ENCODE measurements around the gene CFAP65.
A peak's percentile ranks its signal among the peaks of the same experiment; 100 is the strongest.

The CFAP65 gene

DNA sequence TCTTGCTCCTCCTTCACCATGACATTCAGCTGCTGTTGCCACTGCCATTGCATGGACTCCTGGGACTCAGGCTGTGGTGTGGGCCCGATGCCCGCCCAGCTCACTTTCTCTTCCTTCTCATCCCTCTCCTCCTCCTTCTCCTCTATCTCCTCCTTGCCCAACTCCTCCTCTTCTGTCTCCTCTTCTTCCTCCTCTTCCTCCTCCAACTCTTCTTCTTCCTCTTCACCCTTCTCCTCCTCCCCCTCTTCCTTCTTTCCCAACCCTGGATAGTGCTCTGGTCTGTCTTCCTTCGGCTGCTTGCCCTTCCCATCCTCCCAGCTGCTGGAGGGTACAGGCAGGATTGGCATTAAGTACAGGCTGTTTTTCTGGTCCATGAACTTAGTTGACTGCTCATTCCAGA, 37.3 kb downstream of the CFAP65 start:
- DNase-seq, result no peak

DNA sequence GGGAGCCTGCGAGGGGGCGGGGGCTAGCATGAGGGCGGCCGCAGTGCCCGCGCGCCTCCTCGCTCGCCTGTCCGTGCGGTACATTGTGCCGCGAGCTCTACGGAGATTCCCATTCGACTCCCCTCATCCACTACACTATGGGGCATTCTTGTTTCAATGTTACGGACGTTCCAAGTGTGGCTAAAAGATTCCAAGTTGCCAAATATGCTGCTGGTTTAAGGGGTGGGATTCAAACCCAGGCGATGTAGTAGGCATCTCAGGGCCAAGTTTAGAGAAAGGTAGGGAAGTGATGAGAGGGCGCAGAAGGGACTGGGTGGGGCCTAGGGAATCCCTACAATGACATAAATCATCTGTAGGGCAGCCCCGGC, 38.1 kb downstream of the CFAP65 start:
- peak; percentile 26 for DNase-seq

DNA sequence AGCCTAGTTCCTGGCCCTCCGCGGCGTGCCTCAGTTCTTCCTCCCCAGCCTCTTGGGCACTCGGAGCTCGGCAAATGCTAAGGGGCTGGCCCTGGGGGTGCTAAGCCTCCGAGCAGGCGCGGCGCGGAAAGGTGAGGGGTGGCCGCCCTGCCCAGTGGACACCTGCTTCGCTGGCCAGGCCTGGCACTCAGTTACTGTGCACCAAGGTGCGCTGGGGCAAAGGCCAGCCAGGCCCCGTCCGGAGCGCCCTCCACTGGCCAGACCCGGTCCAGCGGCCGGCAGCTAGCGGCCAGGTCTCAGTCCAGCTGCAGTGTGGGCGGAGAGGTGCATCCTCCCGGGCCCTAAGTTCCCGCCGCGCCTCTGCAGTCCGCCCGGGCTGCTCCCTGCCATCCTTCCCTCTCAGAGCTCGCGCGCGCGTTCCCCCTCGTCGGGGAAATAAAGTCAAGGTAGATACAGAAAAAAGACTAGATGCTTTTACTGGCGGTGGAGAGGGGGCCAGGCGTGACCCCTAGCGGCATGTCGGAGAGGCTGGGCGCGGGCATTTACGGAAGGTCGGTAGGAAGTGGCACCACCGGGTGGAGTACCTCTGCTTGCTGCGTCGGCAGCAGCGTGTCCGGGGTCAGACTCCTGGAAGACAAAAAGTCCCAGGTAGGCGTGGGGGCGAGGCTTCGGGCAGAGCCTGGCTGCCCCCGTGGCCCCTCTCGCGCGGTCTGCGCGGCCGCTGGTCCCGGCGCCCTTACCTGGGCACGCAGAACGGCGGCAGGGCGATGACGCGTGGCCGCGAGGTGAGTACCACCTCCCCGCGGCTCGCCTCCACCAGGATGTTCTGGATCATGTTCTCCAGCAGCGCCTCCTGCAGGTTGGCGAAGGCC, 38.7 kb downstream of the CFAP65 start:
- peak; percentile 91 for DNase-seq

DNA sequence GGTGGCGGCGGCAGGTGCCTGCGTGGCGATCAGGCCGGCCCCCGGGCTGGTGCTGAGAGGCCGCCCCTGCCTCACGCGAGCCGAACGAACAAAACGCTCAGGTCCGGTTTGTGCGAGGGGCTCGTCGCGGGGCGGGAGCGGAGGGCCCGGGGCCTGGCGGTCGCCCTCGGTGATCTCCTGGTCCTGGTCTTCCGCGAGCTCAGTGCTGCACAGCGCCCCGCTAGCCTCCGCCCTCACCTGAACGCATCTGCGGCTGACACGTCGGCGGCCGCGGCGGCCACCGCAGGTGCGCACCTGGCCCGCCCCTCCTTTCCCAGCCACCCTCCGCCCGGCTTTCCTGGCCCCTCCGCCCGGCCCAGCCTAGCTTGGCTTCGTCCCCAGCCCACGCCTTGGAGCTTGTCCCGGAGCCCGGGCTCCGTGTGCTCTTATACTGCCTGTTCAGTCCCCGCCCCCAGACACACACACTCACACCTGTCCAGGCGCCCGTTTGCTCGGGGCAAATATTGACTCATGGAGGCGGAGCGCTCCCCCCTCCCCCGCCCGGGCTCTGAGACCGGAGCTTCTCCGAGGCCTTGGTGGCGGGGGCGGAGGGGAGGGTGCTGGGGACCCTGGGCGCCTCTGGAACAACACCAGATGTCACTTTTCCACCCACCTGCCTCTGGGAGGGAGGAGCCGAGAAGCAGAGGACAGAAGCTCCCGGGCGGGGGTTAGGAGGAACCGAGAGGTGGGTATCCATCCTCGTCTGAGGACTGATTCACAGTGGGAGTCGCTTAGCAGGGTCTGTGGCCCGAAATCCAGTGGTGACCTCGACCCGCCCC, 39.5 kb downstream of the CFAP65 start:
- peak; percentile 98 for DNase-seq

DNA sequence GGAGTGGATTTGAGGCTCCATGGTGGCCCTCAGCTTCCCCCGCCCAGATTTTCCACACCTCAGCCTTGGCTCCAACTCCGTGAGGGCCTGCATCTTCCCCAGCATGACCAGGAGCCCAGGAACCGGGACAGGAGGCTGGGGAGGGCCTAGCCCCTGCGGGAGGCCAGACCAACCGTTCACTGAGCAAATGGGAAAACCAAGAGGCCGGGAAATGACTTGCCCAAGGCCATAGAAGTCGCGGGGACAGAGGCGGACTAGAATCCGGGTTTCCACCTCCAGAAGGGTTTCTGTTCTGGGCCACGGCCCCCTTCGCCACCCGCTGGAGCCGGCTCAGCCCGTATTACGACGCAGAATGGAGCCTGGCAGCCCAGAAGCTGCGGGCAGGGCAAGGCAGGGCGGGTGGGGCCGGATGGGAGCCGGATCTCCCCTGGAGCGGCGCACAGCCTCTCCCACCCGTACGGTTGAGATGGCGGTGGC, 40.2 kb downstream of the CFAP65 start:
- DNase-seq, result peak; percentile 67

DNA sequence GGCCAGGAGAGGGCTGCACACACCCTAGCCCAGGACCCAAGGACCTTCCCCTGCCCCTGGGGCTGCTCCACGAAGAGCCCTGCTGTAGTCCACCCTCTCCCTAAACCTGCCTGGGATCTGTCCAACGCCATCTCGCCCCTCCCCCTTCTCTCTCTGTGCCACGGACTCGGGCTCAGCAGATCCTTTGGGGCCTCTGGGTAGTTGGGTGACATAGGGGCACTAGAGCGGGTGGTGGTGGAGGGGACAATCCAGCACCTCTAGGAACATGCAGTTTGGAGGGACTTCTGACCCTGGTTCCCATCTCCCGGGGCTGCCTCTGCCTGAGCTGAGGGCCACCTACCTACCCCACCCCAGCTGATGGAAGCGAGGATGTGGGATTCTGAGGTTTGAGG, 40.8 kb downstream of the CFAP65 start:
- peak; percentile 47 for DNase-seq

DNA sequence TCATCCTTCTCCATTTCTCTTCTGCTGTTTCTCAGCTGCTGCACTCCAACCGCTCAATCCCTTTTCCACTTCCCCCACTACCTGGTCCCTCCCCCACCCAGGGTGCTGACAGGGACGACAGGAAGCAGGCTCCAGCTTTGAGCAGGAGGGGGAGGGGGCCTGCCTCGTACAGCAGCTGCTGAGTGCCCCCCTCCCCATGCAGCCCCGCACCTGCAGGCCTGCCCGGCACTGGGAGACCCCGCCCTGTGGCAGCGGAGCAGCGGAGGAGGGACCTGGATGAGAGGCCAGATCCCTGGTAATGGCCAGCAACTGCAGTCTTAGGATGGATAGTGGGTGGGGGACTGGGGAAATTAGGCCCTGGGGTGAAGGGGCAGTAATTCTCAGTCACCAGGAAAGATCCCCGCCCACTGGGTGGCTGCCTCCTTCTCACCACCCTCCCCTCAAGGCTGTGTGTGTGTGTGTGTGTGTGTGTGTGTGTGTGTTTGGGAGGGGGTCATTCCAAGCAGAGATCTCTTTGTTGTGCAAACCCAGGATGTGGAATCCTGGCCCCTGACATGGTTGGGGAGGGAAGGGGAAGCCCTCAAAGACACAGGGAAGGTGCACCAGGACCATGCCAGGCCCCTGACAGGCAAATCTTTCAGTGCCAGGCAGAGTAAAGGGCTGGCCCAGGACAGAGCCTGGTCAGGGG, 41.3 kb downstream of the CFAP65 start:
- peak; percentile 91 for DNase-seq

DNA sequence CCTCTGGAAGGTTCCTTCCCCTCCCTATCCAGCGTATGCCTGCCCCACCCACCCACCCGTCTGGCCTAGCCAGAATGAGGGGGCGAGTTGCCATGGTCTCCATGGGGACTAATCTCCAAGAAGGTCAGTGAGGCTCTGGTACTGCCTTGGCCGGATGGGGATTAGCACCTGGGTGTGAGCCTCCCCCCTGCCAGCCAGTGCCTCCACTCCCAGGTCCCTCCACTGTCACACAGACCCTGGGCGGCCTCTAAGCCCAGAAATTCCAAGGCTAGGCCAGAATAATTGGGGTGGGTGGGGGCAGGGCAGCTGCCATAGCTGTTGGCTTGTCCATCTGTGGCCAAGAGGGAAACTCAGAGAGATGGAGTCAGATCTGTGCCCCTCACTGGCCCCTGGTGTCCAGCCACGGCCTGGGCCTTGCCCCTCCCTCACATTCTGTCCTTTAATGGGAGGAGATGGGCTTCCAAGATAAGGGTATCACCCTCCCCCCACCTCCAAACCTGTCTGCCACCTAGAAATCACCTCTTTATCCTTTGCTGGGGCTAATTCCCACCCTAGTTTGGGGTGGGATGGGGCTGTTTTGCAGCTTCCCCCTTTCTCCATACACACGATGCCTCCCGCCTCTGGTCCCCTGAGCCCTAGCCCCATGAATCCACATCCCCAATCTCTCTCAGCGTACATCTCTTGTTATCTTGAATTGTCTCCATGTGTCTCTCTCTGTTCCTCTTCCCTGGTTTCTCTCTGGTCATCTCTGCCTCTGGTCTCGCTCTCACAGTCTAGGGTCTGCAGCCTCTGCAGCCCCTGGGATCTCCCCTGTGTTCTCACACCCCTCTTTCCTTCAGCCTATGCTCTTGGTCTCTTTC, 42.1 kb downstream of the CFAP65 start:
- DNase-seq, result peak; percentile 18

DNA sequence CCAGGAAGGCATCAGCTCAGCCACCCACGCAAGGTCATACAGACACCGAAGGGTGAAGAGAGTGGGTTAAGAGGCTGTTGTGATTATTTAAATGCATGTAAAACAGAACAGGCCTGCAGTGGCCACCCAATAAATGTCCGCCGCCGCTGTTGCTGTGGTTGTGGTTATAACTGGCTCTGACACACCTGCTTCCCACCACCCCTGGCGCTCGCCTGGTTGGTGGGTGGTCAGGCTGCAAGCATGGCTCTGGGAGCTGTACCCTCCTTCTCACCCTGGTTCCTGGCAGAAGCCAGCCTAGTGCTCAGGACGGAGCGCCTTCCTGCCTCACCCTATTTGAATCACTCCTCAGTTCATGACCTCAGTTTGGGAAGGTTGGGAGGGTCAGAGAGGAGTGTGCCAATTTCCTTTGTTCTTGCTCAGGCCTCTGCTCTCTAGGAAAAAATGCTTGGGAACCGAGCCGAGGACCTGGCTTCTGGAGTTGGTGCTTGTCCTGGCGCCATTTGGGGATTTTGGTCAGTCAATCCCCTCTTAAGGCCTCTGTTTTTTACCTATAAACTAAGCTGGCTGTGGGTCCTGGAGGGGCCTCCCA, 42.8 kb downstream of the CFAP65 start:
- peak; percentile 5 for DNase-seq

DNA sequence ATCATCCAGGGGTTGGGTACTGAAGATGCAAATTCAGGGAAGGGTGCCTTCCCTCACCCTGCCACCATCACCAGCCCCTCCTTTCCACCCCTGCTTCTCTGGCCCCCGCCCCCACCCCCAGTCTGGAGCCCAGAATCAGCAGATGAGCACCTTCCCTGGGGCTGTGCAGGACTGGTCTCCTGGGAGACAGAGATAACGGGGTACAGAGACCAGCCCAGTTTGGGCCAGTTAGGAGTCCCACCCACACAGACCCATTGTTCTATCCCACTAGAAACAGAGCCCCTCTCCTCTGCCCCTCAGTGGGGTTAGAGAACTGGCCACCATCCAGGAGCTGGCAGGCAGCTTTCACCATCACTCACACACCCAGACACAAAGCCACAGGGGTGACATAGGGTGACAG, 43.6 kb downstream of the CFAP65 start:
- peak; percentile 47 for DNase-seq

DNA sequence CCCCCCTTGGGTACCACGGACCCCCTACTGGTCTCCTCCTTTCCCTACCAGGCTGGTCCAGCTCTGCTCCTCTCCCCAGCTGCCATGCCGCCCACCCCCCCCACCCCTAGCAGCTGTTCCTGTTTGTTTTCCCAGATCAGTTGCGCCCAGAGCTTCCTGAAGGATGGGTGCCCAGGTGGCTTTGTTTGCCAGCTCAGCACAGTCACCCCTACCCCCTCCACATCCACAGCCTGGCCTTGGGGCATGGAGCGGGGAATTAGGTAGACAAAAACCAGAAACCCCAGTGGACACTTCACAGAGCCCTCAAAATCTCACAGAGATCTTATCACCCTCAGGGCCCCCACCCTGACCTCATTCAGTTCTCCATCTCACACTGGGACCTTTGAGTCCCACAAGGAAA, 44.4 kb downstream of the CFAP65 start:
- peak; percentile 92 for DNase-seq

DNA sequence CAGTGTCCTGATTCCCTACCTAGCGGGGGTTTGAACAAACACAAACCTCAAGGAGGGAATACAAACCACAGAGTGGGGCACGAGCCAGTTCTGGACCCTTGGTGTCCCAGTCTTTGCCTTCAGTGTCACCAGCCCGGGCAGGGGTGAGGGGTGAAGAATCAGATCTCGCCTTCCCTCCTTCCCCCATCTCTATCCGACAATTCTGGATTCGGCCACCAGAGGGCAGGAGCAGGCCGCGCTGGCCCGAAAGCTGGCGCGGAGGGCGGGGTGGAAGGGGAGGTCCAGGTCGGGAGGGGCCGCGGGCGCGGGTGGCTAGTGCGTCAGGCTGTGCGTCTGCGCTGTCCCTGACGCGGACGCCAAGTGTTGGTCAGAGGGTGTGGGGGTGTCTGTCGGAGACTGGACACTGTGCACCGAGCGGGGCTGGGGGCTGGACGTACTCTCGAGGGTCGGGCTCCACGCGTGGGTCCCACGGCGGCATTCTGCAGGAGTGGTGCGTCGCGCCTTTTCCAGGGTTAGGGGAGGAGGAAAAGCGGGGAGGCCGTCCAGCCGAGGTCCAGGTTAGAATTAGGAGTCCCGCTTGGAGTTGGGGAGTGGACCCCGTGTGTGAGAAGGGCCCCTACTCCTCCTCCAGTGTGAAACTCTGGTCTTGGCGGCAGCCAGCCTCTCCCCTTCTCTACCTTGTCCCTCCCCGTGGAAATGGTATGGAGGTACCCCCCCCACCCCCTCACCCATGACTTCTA, 45.2 kb downstream of the CFAP65 start:
- DNase-seq, result peak; percentile 88

DNA sequence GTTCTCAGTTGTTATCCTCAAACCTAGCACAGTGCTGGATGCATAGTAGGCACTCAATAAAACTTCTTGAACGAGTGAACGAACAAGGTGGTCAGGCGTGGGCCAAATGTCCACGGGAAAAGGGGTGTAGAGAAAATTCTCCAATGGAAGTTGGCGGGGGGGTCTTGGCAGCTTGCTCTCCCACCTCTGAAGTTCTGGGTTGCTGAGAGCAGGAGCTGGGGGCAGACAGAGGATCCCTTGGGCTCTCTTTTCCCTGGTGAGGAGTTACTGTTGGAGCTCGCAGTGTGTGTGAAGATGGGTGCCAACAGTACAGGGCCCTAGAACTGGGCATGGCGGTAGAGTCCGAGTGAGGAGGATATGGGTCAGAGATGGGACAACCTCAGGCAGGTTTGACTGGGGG, 45.8 kb downstream of the CFAP65 start:
- DNase-seq, result peak; percentile 25

DNA sequence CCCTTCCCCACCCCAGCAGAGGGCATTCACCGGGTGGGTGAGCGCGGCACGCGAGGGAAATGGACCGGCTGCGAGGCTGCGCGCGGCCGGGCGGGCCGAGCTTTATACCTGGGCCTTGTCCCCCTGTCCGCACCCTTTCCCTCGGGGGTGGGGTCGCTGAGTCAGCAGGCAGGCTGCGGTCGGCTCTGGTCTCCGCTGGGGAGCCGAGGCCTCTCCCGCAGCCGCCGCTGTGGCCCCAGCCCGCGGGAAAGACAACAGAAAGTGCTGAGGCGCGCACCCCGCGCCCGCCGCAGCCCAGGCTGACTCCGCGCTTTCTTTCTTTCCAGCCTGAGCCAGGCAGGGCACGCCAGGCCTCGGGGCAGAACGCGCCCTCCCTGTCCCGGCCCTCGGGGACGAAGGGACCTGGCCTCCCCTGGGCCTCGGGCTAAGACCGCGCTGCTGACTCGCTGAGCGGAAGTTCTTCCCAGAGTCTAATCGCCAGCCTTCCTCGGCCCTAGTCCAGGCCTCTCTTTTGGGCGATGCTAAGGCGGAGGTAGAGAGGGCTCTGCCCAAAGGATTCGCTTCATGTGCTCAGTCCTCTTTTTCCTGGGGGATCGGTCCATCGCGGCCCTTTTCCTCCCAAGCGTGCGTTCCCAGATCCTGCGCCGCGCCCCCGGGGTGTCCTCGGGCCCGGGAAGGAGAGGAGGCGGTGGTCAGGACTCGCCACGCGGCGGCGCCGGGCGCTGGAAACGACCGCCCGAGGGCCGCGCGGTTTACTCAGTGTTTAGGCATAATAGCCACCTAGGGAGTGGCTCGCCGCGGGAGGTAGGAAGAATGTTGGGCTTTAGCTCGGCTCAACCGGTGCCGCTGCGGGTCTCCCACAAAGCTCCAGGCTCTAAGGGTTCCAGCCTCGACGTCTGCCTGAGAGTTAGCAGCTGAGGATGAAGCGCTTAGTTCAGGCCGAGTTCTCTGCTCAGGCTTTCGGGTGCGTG, 47.7 kb downstream of the CFAP65 start, which contains the start of gene CRYBA2:
Gene CRYBA2, minus strand, starts transcription at position 78 of the 971 bp plus-strand sequence. CDS start 246 bp downstream, outside the sequence.
- DNase-seq, result peak; percentile 78

DNA sequence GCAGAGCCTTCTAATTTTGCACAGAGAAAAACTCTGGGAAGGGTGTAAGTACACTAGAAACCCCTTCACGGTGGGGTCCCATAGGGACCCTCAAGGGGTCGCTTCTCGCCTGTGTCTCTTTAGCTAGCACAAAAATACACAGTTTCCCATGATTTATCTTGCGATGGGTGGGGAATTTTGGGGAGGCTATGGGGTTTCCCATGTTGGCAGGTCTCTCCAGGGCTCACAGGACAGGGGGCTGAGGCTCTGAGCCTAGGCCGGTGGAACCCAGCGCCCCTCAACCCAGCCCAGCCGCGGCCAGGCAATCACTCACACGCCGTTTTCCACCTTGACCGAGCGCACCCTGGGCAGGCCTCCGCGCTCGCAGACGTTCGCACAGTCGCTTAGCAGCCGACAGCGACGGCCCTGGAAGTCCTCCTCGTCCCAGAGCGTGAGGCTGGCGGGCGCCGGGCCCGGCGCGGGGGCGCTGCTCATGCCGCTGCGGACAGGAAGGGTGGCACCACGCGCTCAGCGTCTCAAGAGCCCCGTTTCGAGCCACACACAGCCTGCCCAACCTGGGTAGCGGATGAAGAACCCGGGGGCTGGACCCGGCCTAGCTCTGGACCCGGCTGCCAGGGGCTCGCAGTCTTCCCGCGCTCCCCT, 48.5 kb downstream of the CFAP65 start:
- no peak for DNase-seq

DNA sequence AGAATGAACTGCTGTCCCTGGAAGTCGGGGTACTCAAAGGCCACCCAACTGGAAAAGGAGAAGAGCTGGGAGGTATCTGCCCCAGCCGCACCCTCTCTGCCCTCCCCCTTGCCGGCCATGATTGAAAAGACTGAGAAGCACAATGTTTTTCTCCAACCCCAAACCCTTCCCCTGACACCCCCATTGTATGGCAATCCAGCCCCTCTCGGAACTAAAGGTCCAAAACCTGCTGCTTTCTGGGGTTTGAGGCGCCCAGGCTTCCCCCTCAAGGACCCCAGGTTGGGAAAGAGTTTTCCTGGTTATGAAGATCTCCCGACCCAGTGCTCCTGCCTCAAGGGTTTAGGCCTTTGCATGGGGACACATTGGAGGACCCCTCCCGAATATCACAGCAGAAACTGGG, 49.1 kb downstream of the CFAP65 start:
- DNase-seq, result no peak

DNA sequence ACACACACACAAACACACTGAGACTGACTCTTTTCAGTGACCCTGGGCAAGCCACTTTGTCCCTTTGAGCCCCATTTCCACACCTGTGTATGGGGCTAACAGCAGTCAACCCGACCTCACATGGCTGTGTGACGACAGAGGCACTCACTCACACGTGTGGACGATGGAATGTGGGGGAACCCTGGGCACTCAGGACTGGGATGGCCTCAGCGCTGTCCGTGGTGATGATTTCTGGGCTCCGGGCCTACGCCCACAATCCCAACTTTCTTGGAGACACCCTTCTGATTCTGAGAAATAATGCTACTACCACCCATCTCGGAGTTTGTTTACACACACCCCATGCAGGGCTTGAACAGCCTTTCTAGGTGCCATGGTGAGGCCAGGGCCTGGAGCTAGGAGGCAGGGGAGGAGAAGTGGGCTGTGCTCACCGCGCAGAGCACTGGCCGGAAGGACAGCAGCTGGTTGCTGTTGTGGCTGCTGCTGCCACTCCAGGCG, 49.6 kb downstream of the CFAP65 start:
- DNase-seq, result no peak

DNA sequence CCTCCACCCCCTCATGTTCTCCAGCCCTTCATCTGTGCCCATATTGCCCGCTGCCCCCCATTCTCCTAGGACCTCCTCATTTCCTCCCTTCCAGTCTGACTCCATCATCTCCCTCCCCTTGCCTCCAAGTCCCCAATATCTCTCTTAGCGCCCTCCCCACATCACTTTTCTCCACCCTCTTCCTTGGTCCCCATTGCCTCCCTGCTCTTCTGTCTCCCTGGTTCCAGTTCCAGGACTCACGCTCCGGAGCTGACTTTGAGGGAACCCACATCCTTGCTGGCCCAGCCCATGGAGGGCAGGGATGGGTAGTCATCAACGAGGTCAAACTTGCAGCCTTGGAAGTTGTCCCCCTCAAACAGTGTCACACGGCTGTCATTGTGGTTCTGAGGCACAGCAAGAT, 50.7 kb downstream of the CFAP65 start:
- no peak for DNase-seq

DNA sequence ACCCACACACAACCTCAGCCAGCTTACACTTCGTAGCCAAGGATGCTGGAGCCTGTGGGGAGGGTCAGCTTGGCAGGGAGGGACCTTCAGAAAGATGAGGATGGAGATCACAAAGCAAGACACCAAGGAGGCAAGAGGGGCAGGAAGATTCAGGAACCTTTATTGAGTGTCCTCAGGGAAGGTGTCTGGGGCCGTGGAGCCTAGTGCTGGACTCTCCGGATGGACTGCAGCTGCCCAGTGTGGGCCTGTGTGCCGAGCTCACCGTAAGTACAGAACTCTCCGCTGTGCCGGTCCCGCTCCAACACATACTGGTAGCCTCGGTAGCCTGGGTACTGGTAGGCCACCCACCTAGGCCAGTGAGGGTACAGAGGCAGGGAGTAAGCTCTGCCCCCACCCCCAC, 51.3 kb downstream of the CFAP65 start:
- DNase-seq, result no peak

Data from NCI-H69 (cell line).